Medulla oblongata (tissue), 1 donor: ENCODE data around the gene PDE6A.

Experiments
- DNase-seq: peaks from one replicate; pipeline ENCODE4 v3.0.0-alpha.2; 2015; ENCODE audit errors: extremely low spot score

The PDE6A gene

DNA sequence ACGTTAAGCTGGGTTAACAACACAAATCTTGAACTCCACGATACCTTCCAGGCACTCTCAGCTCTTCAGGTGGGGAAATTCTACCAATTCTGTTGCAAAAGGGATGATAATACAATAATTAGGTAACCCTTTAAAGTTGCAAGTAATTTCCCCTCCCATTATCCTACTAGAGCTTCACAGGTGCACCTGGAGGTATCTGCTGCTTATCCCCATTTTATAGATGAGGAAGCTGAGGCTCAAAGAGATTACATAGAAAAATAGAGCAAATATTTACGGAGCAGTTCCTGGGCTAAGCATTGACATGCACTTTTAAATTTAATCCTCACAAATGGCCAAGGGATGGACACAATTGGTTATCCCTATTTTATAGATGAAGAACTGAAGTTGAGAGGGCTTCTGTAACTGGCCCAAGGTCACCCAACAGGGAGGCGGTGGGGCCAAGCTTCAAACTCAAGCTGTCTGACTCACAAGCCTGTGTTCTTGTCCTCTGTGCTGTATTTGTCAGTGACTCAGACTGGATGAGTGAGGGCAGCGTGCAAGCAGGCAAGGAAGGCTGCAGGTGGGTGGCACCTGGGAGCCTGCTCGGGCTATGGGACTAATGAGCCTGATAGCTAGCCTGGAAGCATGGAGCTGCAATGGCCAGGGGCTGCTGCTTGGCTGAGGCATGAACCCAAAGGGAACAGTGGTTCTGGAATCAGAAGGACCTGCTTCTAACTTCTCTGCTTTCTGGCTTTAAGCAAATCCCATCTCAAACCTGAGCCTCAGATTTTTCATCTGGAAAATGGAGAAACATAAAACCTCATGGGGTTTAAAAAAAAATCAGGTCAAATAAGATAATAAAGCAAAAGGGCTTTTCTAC, 105.5 kb downstream of the PDE6A start:
- no peak for DNase-seq

DNA sequence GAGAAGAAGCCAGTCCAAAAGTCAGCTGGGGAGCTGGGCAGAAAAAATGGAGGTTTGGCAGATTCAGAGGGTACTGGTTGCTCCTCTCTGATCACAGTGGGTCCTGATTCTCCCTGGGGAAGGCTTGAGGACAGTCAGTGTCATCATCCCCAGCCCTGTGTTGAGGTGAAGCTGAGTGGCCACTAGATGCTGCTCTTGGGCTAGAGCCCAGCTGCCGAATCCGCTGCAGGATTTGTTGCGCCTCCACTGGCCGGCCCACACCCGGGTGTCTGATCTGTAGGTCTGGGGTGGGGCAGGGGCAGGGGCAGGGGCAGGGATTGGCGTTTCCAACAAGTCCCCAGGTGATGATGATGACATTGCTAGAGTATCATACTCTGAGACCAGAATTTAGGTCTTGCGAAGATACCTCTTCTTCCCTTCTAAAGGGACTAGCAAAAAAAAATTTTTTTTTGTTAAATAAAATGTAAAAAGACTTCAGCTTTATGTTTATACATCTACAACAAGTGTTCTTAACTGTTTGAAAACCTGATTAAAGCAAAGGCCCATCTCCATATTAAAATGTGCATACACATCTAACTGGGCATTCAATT, 106.8 kb downstream of the PDE6A start:
- peak; percentile 65 for DNase-seq

DNA sequence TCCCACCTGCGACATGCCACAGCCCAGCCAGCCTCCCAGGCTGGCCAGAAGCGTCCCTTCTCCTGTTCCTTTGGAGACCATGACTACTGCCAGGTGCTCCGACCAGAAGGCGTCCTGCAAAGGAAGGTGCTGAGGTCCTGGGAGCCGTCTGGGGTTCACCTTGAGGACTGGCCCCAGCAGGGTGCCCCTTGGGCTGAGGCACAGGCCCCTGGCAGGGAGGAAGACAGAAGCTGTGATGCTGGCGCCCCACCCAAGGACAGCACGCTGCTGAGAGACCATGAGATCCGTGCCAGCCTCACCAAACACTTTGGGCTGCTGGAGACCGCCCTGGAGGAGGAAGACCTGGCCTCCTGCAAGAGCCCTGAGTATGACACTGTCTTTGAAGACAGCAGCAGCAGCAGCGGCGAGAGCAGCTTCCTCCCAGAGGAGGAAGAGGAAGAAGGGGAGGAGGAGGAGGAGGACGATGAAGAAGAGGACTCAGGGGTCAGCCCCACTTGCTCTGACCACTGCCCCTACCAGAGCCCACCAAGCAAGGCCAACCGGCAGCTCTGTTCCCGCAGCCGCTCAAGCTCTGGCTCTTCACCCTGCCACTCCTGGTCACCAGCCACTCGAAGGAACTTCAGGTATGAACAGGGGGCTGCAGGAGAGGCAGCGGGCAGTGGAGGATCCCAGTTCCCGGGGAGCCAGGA, 108.0 kb downstream of the PDE6A start:
- DNase-seq, result no peak

DNA sequence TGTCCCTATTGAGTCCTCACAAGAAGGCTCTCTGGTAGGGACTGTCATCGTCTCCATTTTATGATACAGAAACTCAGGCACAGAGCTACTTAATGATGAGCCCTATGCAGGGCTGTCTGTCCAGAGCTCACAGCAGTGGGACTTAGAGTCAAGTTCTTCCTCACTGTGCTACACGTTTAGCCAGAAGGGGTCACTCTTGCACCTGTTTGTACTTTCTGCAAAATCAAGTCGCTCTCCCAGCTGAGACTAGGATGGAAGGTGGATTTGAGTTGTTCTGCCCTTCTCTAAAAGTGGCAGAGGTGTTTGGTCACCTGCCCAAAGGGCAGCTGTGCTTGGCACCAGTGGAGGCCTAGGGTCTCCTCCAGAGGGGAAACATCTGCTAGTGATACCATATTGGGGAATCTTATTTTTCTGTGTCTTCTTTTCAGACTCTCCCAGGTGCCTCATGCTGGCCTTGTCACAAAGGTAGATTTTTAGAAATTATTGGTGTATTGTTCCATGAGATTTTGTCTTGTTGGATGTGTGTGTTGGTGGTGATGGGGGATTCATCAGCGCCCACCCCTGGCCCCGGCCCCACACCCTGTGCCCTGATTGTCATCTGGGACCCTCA, 110.2 kb downstream of the PDE6A start:
- DNase-seq, result peak; percentile 79

DNA sequence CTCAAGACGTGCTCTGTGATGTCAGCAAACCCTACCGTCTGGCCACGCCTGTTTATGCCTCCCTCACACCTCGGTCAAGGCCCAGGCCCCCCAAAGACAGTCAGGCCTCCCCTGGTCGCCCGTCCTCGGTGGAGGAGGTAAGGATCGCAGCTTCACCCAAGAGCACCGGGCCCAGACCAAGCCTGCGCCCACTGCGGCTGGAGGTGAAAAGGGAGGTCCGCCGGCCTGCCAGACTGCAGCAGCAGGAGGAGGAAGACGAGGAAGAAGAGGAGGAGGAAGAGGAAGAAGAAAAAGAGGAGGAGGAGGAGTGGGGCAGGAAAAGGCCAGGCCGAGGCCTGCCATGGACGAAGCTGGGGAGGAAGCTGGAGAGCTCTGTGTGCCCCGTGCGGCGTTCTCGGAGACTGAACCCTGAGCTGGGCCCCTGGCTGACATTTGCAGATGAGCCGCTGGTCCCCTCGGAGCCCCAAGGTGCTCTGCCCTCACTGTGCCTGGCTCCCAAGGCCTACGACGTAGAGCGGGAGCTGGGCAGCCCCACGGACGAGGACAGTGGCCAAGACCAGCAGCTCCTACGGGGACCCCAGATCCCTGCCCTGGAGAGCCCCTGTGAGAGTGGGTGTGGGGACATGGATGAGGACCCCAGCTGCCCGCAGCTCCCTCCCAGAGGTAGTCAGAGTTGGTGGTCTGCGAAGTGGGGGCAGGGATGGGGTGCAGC, 111.3 kb downstream of the PDE6A start:
- no peak for DNase-seq

DNA sequence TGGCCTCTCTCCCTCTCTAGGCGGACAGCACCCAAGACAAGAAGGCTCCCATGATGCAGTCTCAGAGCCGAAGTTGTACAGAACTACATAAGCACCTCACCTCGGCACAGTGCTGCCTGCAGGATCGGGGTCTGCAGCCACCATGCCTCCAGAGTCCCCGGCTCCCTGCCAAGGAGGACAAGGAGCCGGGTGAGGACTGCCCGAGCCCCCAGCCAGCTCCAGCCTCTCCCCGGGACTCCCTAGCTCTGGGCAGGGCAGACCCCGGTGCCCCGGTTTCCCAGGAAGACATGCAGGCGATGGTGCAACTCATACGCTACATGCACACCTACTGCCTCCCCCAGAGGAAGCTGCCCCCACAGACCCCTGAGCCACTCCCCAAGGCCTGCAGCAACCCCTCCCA, 112.0 kb downstream of the PDE6A start:
- DNase-seq, result no peak

DNA sequence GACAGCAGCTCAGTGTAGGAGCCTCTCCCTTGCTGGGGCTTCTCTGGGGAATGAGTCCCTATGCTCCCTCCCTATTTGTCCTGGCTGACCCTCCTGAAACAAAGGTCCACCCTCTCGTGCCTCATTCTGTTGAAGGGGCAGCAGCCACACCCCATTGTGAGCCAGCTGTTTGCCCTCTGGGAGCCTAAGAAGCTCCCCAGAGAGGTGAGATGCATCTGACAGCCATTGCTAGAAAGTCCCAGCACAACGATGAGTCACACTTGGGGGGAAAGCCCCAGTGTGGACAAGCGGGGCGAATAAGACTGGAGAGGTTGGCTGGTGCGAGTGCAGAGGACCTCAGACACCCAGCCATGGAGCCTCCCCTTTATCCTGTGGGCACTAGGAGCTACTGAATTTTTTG, 113.1 kb downstream of the PDE6A start:
- DNase-seq, result no peak

DNA sequence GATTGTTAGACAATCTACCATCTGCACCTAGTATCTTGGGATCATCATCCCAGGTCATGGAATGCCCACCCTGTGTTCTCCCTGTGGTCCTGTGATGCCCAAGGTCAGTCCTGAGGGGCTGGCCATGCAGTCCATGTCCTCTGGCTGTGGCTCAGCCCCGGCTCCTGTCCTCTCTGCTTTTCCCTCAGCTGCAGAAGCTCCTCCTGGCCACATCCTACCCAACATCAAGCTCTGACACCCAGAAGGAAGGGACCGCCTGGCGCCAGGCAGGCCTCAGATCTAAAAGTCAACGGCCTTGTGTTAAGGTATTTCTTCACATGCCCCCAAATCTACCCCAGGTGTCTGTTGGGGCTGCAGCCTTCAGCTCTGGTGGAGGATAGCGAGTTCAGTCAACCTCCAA, 114.0 kb downstream of the PDE6A start:
- DNase-seq, result no peak

DNA sequence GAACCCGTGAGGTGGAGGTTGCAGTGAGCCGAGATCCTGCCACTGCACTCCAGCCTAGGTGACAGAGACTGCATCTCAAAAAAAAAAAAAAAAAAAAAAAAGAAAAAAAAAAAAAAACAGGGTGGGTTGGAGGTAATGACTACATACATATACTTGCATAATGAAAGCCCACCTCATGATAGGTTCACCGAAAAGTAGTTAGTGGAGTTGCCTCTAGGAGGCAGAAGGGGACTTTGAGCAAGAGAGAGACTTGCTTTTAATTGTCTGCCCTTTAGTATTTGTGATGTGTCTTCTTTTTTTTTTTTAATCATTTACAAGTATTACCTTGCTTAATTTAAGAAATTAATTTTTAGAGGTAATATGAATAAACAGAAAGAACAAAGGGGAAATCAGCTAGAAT, 114.6 kb downstream of the PDE6A start:
- DNase-seq, result no peak

DNA sequence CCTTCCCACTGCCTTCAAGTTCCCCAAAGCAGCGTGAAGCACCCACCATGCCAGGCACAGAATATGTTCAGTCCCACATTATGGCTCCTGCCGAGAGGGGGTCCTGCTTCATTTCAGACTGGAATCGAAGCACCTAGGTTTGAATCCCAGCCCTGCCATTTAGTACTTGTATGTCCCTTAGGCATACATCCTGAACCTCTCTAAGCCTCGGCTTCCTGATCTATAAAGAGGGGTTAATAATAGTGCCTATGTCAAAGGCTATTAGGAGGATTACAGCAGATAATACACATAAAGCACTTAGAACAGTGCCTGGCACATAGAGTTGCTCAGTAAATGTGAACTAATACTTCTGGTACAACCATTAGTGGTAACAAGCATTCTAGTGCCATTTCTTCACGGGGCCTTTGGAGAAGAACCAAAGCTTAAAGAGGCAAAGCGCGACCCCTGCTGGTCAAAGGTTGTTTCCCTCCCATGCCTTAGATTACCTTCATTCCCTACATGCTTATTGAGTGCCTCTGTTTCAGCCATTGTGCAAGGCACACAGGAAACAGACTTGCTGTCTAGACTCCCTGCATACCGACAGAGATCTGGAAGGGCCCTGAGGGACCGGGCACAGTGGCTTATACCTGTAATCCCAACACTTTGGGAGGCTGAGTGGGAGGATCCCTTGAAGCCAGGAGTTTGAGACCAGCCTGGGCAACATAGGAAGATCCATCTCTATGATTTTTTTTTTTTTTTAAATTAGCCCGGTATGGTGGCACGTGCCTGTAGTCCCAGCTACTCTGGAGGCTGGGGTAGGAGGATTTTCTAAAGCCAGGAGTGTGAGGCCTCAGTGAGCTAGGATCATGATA, 116.2 kb downstream of the PDE6A start:
- peak; percentile 95 for DNase-seq

DNA sequence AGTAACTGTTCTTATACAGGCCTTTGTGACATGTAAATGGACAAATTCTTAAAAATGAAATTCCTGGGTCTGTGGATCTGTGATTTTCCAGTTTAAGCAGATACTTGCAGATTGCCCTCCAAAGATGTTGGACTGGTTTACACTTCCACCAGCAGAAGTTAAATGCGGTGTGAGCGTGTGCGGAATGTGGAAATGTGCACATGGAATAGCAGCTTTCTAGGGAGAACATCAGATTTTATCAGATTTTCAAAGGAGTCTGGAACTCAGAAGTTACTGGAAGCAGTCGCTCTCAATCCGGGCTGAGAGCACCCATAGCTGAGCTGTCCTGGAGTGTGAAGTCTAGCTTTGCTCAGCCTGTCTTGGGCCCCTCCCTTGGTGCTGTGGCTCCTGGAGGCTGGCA, 117.0 kb downstream of the PDE6A start:
- DNase-seq, result no peak

DNA sequence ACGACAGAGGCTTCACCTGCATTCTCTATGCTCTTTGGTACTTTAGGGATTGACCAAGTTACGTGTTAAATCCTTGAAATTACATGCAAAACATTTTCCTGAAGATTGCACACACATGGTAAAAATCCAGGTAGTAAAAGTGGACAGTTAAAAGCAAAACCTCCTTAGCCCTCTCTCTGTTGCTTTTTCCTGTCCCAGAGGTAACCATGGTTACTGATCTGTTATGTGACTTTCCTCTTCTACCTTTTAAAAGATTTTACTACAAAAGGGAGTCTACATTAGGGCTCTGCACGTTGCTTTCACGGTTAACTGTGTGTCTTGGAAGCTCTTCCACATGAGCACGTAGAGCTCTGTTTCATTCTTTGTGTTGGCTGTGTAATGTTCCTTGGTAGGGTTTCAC, 117.5 kb downstream of the PDE6A start:
- DNase-seq, result no peak

DNA sequence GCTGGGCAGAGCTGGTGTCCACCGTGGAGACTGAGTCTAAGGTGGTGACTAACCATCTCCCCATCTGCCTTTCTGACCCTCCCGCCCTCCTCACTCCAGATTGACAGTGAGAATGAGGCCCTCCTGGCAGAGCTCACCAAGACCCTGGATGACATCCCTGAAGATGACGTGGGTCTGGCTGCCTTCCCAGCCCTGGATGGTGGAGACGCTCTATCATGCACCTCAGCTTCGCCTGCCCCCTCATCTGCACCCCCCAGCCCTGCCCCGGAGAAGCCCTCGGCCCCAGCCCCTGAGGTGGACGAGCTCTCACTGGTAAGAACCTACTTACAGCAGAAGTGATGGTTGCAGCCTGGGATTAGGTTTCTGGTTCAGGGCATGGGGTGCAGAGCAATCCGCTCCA, 118.0 kb downstream of the PDE6A start:
- DNase-seq, result no peak

DNA sequence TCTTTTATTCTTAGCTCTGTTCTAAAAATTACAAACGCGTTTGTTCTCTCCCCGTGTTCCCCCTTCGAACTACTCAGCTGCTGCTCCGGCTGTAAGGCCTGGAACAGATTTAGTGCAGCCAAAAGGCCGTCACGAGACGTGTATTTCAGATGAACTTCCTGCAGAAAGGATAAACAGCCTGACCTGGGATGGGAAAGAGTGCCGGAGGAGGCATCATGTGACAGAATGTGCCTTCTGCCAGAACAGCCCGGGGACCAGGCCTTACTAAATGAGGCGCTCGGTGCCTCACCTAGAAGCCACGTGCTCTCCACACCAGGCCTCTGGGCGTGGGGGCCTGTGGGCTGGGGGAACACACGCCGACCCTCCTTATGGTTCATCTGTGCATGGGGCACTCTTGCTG, 119.7 kb downstream of the PDE6A start:
- no peak for DNase-seq

DNA sequence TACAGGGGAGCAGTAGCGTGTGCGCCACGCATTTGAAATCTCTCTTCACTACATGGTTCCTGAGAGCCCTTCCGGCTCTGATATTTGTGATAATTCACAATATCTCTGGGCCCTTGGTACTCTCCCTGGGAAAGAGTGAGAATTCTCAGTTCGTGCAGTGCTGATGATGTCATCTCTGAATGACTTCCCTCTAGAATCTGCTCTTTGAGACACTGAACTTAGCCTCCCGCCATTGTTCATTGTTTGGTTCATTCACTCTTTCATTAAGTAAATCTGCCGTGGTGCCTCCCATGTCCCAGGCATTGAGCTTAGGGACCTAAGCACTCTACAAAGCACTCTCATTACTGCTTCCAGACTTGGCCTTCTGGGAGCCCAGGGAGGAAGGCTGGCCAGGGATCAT, 120.5 kb downstream of the PDE6A start:
- DNase-seq, result peak; percentile 56

DNA sequence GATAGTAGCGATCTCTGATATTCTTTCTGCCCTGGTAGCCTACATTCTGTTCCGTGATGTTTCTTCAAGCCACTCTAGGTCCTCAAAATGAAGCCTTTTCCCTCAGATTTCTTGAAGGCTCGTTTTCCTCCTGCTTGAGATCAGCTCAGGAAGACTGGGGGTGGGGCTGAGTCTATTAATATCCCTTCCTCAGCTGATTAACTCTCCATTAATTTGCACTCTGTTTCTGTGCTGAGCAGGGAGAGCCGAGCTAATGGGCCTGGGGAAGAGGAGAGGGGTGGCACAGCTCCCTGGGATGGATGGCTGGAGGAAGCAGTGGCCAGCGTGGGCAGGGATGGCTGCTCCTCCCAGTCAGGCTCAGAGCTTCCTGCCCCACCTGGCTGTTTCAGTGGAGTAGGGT, 121.2 kb downstream of the PDE6A start:
- DNase-seq, result no peak

DNA sequence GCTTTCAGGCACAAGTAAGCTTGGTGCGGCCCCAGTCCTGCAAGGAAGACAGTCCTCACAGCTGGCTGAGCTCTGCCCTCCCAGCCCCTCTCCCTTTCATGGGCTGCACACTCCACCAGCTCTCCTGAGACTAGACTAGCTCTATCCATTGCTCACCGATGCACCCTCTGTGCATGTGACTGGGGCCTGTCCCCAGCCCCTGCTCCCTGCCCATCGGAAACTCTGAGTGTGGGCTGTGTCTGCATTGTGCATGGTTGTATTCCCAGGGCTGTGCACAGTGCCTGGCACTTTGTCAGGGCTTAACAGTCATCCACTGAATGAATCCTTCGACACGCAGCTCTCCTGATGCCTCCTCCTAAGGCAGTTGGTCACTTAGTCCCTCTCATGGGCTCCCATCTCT, 122.3 kb downstream of the PDE6A start:
- DNase-seq, result no peak

DNA sequence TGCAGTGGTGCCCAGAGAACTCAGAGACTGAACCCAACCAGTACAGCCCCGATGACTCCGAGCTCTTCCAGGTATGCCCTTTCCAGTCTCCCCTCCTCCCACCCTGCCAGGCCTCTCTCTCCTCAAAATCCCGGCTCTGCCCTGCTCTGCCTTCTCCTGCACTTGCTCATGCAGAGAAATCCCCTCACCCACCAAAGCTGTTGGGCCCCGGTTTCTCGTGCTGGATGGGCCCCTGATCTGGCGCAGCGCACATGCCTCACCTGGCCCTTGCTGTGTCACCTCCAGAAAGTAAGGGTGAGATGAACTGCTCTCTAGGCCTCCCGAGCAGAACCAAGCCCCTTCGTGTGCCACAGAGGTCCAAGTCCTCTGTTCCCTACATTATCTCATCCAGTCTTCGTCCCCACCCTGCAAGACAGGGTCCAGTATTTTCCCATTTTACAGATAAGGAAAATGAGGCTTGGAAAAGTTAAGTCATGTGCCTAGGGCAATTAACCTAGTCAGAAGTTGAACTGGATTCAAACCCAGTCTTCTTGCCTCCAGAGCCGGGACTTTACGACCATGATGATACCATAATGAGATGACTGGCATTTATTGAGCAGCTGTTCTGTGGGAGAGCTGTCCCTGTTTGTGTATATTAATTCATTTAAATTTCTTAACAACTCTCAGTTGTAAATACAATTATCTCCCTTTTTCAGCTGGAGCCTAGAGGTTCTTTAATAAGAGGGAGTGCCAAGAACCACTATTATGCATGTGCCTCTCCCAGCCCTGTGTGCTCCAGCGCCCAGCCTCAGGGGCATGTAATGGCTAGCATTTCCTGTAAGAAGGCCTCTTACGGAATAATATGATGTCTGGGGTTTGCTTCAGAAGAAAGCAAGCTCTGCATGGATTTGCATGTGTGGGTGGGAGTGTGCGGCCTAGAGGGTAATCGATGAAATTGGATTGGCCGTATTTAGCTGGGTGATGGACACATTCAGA, 123.8 kb downstream of the PDE6A start:
- no peak for DNase-seq

DNA sequence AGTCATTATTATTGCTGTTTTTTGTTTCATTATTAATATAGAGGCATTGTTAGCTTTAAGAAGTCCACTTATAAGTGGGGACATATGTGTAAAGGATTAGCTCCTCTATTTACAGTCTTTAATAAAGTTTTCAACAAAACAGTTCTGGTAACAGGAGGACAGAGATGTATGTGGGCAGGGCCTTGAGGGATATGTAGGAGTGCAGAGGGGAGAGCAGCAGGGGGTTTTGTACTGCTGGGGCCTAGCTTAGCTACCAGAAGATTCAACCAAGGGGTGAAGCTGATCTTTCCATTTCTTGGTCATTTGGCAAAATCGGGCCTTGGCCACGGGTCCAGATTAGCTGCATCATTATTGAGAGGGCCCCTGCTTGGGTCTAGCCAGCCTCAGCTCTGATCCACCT, 124.6 kb downstream of the PDE6A start:
- no peak for DNase-seq

DNA sequence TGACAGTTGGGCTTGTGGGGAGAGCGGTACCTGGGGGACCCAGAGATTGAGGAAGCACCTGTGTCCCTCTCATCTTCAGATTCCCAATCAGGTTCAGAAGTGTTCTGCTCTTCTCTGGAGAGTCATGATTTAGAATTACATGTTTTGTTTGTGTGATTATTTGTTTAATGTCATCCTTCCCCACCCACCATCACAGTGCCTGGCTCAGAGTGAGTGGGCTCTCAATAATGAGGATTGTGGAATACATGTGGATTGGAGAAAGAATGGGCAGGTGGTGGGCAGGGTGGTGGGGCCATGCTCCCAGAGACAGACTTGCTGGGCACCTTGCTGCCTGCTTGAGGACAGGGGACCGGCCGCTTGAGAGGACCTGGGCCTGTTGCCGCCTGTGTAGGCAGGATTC, 126.5 kb downstream of the PDE6A start:
- no peak for DNase-seq
